RWPE2 (cell line): ENCODE data around the gene KCNQ2.

ENCODE experiments used
- ATAC-seq: fragments of 200-7000 bp; cut with Tn5 transposase; 3 replicates; pipeline ENCODE4 v1.9.1; 2021; ENCODE audit warnings: low read depth
- DNase-seq: peaks from one replicate; pipeline ENCODE4 v3.0.0-alpha.2; 2020; ENCODE audit warnings: low spot score
- H3K27ac ChIP-seq: fragments of 450-650 bp; 2 replicates; pipeline ENCODE4 v1.5.1; 2017; ENCODE audit warnings: mild to moderate bottlenecking; ENCODE audit not compliant: poor library complexity, severe bottlenecking
- H3K27me3 ChIP-seq: fragments of 250-450 bp; sonication (Bioruptor Pico); 2 replicates; pipeline ENCODE4 v1.5.1; 2021; ENCODE audit warnings: mild to moderate bottlenecking, moderate library complexity; ENCODE audit not compliant: insufficient read depth, poor library complexity, severe bottlenecking
- H3K36me3 ChIP-seq: fragments of 250-450 bp; sonication (Bioruptor Pico); 2 replicates; pipeline ENCODE4 v1.5.1; 2020; ENCODE audit warnings: low read depth, mild to moderate bottlenecking, moderate library complexity
- H3K4me1 ChIP-seq: fragments of 250-450 bp; sonication (Bioruptor Pico); 2 replicates; pipeline ENCODE4 v1.5.1; 2021; ENCODE audit warnings: mild to moderate bottlenecking, moderate library complexity; ENCODE audit not compliant: insufficient read depth, poor library complexity, severe bottlenecking
- H3K4me3 ChIP-seq: fragments of 250-450 bp; sonication (Bioruptor Pico); 2 replicates; pipeline ENCODE4 v1.5.1; 2021; ENCODE audit warnings: mild to moderate bottlenecking, moderate library complexity; ENCODE audit not compliant: severe bottlenecking
- H3K9me3 ChIP-seq: fragments of 250-450 bp; sonication (Bioruptor Pico); 2 replicates; pipeline ENCODE4 v1.5.1; 2021; ENCODE audit warnings: mild to moderate bottlenecking, moderate library complexity; ENCODE audit not compliant: severe bottlenecking
- TF ChIP-seq, protein P1 (sequence below): fragments of 450-650 bp; IDR thresholded peaks from one replicate; pipeline ENCODE4 v1.5.1; 2017; ENCODE audit warnings: mild to moderate bottlenecking, moderate library complexity; ENCODE audit not compliant: poor library complexity, severe bottlenecking

Gene KCNQ2

DNA sequence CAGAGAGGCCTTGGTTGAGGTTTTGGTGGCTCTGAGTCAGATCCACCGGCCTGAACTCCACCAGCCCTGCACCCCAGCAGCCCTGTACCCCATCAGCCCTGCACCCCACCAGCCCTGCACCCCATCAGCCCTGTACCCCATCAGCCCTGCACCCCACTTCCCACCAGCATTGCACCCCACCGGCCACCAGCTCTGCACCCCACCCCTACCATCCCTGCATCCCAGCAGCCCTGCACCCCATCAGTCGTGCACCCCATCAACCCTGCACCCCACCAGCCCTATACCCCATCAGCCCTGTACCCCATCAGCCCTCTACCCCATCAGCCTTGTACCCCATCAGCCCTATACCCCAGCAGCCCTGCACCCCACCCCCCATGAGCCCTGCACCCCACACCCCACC is 97.0 kb downstream of the KCNQ2 start:
- no peak overlapping the region for H3K4me3 ChIP-seq
- H3K4me1 ChIP-seq = no peaks in the 10 kb centered on the region
- ATAC-seq = no peak
- H3K36me3 ChIP-seq = no peaks in the 10 kb centered on the region
- TF ChIP-seq, protein P1, sequence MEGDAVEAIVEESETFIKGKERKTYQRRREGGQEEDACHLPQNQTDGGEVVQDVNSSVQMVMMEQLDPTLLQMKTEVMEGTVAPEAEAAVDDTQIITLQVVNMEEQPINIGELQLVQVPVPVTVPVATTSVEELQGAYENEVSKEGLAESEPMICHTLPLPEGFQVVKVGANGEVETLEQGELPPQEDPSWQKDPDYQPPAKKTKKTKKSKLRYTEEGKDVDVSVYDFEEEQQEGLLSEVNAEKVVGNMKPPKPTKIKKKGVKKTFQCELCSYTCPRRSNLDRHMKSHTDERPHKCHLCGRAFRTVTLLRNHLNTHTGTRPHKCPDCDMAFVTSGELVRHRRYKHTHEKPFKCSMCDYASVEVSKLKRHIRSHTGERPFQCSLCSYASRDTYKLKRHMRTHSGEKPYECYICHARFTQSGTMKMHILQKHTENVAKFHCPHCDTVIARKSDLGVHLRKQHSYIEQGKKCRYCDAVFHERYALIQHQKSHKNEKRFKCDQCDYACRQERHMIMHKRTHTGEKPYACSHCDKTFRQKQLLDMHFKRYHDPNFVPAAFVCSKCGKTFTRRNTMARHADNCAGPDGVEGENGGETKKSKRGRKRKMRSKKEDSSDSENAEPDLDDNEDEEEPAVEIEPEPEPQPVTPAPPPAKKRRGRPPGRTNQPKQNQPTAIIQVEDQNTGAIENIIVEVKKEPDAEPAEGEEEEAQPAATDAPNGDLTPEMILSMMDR = no peak
- DNase-seq = no peak
- H3K27me3 ChIP-seq = peaks cover 64% of the 10 kb centered on the region
- H3K9me3 ChIP-seq = no peaks in the 10 kb centered on the region
- no peak overlapping the region for H3K27ac ChIP-seq

DNA sequence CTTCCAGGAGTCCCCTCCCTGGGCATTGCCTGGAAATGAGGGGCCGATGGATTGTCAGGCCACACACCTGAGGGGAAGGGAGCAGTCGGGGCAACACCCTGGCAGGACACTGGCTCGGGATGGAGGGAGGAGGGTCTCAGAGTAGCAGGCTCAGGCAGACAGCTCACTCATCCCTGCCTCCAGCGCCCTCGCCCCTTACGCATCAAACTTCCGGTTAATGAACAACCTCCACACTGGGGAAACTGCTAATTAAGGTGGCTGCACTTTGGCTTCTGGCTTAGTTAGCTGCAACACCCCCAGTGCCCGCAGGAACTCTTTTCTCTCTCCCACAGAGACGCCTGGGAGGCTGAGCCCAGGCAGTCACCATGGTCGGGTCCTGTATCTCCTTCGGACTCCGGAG is 98.0 kb downstream of the KCNQ2 start:
- Histone ChIP-seq H3K4me3 (no peak overlapping the region), H3K36me3 (no peaks in the 10 kb centered on the region), H3K4me1 (no peaks in the 10 kb centered on the region), H3K27ac (no peak overlapping the region), H3K9me3 (no peaks in the 10 kb centered on the region), H3K27me3 (peaks cover 69% of the 10 kb centered on the region)
- DNase-seq (no peak), ATAC-seq (no peak)
- TF ChIP-seq, protein P1 = no peak

DNA sequence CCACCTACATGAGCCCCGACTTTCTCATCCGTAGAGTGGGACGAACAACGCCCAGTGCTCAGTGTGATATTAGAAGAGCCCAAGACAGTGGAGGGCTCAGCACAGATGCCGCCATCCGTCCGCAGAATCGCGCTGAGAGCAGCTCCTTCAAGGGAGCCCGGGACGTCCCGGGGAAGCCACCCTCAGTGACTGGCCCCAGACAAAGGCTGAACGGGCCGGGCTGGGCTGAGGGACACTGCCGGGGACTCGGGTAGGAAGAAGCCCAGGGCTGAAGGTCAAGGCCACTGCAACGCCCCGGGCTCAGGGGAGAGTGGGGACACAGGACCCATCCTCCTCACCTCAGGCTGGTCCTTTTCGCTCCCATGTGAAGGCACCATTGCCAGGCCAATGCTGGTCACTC is 98.5 kb downstream of the KCNQ2 start:
- Histone ChIP-seq H3K36me3 (no peaks in the 10 kb centered on the region), H3K4me1 (no peaks in the 10 kb centered on the region), H3K27me3 (peaks cover 70% of the 10 kb centered on the region), H3K4me3 (no peak overlapping the region), H3K27ac (no peak overlapping the region), H3K9me3 (no peaks in the 10 kb centered on the region)
- TF ChIP-seq, protein P1 = no peak
- DNase-seq (no peak), ATAC-seq (no peak)

DNA sequence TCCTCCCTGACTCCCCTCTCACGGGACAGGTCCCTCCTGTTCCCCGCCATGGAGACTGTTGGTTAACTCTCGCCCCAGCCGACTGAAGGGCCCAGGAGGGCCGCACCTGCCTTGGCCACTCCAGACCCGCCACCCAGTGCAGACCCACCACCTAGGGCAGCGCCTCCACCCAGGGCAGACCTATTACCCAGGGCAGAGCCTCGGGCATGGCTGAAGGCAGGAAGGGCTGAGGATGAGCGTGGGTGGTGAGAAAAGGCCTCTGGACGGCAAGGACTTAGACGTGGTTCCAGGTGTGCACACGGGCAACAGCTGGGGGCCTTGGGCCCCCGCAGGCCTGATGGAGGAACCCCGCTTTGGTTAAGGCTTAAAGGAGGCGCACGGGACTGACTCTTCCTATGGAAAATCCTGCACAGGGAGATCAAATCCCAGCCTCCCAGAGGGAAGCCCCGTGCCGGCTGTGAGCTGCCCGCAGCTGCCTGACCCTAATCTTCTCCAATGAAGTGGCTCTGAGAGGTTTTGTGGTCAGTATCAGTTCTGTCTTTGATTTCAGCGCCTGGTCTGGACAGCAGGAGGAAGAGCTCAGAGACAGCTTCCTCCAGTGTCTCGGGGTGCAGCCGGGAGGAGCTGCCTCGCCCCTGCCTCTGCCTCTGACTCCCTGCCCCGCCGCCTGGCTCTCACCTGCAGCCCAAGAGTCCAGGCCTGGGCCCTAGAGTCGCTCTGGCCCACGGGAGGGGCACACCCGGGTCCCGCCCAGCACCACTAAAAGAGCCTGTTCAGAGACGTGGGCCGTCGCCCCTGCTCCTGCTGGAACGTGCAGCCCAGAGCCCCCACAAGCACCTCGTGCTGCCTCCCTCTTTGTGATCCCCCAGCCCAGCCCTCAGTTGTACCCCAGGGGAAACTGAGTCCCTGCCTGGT is 99.2 kb downstream of the KCNQ2 start:
- Histone ChIP-seq H3K4me3 (no peak overlapping the region), H3K27me3 (peaks cover 67% of the 10 kb centered on the region), H3K4me1 (no peaks in the 10 kb centered on the region), H3K9me3 (no peaks in the 10 kb centered on the region), H3K36me3 (no peaks in the 10 kb centered on the region), H3K27ac (no peak overlapping the region)
- no peak for ATAC-seq
- TF ChIP-seq, protein P1 = no peak
- DNase-seq = no peak

DNA sequence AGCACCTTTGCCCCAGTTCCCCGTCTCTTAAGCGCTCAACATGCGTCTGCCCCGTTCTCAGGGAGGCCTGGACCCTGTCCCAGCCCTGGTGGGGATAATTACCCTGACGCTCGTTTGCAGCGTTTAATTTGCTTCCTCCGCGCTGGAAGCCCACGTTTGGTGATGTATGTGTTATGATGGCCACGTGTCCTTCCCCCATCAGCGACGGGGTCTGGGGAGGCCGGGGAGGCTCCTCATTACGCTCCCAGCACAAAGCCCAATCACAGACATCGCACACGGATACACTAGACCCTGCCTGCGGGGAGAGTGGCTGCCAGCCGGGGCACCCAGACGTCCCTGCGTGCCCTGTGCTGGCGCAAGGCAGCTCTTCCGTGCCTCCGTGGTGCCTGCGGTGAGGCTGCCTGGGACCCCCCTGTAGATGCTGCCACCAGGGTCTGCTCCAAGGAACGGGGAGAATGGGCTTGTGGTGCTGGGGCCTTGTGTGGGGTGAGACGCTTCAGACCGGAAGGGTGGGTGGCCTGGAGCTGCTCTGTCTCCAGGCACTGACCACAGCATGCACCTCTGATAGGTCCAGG is 101.1 kb downstream of the KCNQ2 start:
- ATAC-seq = no peak
- TF ChIP-seq, protein P1 = no peak
- no peaks in the 10 kb centered on the region for H3K36me3 ChIP-seq
- no peaks in the 10 kb centered on the region for H3K9me3 ChIP-seq
- DNase-seq = no peak
- peaks cover 61% of the 10 kb centered on the region for H3K27me3 ChIP-seq
- no peak overlapping the region for H3K27ac ChIP-seq
- H3K4me1 ChIP-seq = no peaks in the 10 kb centered on the region
- H3K4me3 ChIP-seq = no peak overlapping the region
